Measurements from ENCODE around the gene KAT2A.

KAT2A gene

GRCh38 chr17:42081516-42082129 is 39.5 kb downstream of the KAT2A start:
- TF ChIP-seq NFIC (IDR thresholded peaks at IDR 0.05) = no peak; the same call in 1 of the 2 replicates
- TF ChIP-seq CREB1 (IDR thresholded peaks at IDR 0.05; ENCODE audit: low read depth) = no peak
- no peak for TF ChIP-seq MAX (IDR thresholded peaks at IDR 0.05)
- no peak for TF ChIP-seq CEBPB (IDR thresholded peaks at IDR 0.05)
- TF ChIP-seq REST (IDR thresholded peaks at IDR 0.05; ENCODE audit: low read depth) = no peak
- TF ChIP-seq USF1 (IDR thresholded peaks at IDR 0.05) = no peak
- no peak for TF ChIP-seq TCF12 (IDR thresholded peaks at IDR 0.05; ENCODE audit: low read depth)
- no peak for TF ChIP-seq ZBTB7A (IDR thresholded peaks at IDR 0.05; ENCODE audit: low read depth)
- no peak for TF ChIP-seq FOXM1 (IDR thresholded peaks at IDR 0.05; ENCODE audit: borderline replicate concordance, low read depth)
- no peak for TF ChIP-seq RAD21 (IDR thresholded peaks at IDR 0.05; ENCODE audit: low read depth)
- TF ChIP-seq TEAD4 (IDR thresholded peaks at IDR 0.05) = no peak
- TF ChIP-seq EGR1 (IDR thresholded peaks at IDR 0.05) = no peak
- no peak for TF ChIP-seq EP300 (IDR thresholded peaks at IDR 0.05; ENCODE audit: borderline replicate concordance)
- TF ChIP-seq TAF1 (IDR thresholded peaks at IDR 0.05; ENCODE audit: low read depth) = no peak
- no peak for TF ChIP-seq YY1 (IDR thresholded peaks at IDR 0.05; ENCODE audit: low read depth)

GRCh38 chr17:42079541-42079940 is 41.6 kb downstream of the KAT2A start:
- no peak for TF ChIP-seq EP300 (IDR thresholded peaks at IDR 0.05; ENCODE audit: borderline replicate concordance)
- TF ChIP-seq RAD21 (IDR thresholded peaks at IDR 0.05; ENCODE audit: low read depth) = no peak
- TF ChIP-seq TAF1 (IDR thresholded peaks at IDR 0.05; ENCODE audit: low read depth) = no peak
- TF ChIP-seq MAX (IDR thresholded peaks at IDR 0.05) = no peak
- no peak for TF ChIP-seq EGR1 (IDR thresholded peaks at IDR 0.05)
- TF ChIP-seq YY1 (IDR thresholded peaks at IDR 0.05; ENCODE audit: low read depth) = no peak
- TF ChIP-seq CEBPB (IDR thresholded peaks at IDR 0.05) = no peak
- no peak for TF ChIP-seq USF1 (IDR thresholded peaks at IDR 0.05)
- TF ChIP-seq TEAD4 (IDR thresholded peaks at IDR 0.05) = no peak
- no peak for TF ChIP-seq NFIC (IDR thresholded peaks at IDR 0.05)
- no peak for TF ChIP-seq ZBTB7A (IDR thresholded peaks at IDR 0.05; ENCODE audit: low read depth)
- no peak for TF ChIP-seq CREB1 (IDR thresholded peaks at IDR 0.05; ENCODE audit: low read depth)
- no peak for TF ChIP-seq REST (IDR thresholded peaks at IDR 0.05; ENCODE audit: low read depth)
- no peak for TF ChIP-seq TCF12 (IDR thresholded peaks at IDR 0.05; ENCODE audit: low read depth)
- no peak for TF ChIP-seq FOXM1 (IDR thresholded peaks at IDR 0.05; ENCODE audit: borderline replicate concordance, low read depth)

- no peak for TF ChIP-seq TCF12 (IDR thresholded peaks at IDR 0.05; ENCODE audit: low read depth)
- TF ChIP-seq CEBPB (IDR thresholded peaks at IDR 0.05) = no peak
- no peak for TF ChIP-seq REST (IDR thresholded peaks at IDR 0.05; ENCODE audit: low read depth)
- TF ChIP-seq EP300 (IDR thresholded peaks at IDR 0.05; ENCODE audit: borderline replicate concordance) = no peak
These were observed 42.6 kb downstream of the KAT2A start for GRCh38 chr17:42078396-42079043.

- TF ChIP-seq CEBPB (IDR thresholded peaks at IDR 0.05) = no peak
These were observed 43.4 kb downstream of the KAT2A start for GRCh38 chr17:42077755-42078154.
